Subcutaneous adipose tissue (tissue), 4 donors: Measurements from ENCODE around the gene SLIT3. TPM values are rescaled to one million over a fixed set of nuclear protein-coding genes. Genes with fewer than 3 reads are reported as not detected.

Experiments used
- total RNA-seq, 4 donors: library from RNA; depleted of rRNA; stranded (reverse); fragments of >200 nt; gene quantifications; one replicate each; pipeline ENCODE4 v1.1.0, GENCODE V29; 2016
- TF ChIP-seq, protein P1 (sequence below): fragments of 450-650 bp; IDR thresholded peaks from one replicate; pipeline ENCODE4 v1.5.1; 2016; ENCODE audit warnings: low read depth, mild to moderate bottlenecking, control low read depth, antibody characterized with exemption, moderate library complexity

SLIT3 gene
- total RNA-seq, 4 donors from 2014 or later: 48.1 to 163 (median 83.2) TPM

DNA sequence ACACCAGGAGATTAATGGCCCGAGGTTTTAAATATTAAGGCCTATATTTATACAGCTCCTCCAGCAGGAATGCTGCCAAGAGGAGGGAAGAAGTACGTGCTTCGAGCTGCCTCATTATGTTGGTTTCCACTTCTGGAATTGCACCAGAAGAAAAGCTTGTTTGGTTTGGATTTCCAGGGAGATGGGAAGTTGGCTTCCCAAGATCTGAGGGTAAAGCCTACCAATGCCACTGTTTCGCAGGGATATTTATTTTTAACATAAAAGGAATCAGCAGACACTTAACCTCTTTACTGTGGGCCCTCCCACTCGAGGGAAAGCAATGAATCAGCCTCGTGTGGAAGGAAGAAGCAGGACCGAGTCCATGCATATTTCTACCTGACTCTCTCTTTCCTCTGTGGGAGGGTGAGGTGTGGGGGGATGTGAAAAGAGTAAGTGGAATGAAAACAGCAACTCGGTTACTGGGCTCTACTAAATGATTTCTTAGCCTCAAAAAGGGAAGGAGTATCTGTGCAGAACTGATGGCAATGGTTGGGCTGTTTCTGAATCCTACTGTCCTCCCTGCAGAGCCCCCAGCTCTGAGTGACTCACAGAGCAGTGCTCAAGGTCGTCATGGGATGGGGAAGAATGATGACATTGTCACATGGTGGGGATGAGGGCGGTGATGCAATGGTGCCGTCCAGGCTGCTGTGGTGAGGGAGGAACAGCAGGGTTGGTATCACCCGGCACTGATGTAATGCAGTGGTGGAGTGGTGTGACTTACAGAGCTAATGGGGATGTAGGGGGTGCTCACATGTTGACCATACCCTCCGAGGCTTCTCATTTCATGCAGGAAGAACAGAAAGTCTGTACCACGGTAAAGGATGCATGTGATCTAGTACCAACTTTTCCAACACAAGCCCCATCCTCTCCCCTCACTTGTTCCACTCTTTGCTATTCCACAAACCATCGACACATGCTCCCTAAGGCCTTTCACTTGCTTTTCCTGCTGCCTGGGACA lies 506.8 kb downstream of the SLIT3 start:
- TF ChIP-seq, protein P1, sequence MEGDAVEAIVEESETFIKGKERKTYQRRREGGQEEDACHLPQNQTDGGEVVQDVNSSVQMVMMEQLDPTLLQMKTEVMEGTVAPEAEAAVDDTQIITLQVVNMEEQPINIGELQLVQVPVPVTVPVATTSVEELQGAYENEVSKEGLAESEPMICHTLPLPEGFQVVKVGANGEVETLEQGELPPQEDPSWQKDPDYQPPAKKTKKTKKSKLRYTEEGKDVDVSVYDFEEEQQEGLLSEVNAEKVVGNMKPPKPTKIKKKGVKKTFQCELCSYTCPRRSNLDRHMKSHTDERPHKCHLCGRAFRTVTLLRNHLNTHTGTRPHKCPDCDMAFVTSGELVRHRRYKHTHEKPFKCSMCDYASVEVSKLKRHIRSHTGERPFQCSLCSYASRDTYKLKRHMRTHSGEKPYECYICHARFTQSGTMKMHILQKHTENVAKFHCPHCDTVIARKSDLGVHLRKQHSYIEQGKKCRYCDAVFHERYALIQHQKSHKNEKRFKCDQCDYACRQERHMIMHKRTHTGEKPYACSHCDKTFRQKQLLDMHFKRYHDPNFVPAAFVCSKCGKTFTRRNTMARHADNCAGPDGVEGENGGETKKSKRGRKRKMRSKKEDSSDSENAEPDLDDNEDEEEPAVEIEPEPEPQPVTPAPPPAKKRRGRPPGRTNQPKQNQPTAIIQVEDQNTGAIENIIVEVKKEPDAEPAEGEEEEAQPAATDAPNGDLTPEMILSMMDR: no peak

DNA sequence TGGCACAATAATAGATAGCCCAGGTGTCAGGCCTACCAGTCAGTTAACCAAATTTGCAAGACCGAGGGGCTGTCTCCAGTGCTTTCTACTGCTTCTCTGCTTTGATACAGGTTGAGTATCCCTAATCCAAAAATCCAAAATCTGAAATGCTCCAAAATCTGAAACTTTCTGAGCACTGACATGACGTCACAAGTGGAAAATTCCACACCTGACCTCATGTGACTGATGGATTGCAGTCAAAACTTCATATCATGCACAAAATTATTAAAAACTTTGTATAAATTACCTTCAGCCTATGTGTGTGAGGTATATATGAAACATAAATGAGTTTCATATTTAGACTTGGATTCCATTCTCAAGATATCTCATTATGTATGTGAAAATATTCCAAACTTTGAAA lies 508.3 kb downstream of the SLIT3 start:
- TF ChIP-seq, protein P1: no peak

DNA sequence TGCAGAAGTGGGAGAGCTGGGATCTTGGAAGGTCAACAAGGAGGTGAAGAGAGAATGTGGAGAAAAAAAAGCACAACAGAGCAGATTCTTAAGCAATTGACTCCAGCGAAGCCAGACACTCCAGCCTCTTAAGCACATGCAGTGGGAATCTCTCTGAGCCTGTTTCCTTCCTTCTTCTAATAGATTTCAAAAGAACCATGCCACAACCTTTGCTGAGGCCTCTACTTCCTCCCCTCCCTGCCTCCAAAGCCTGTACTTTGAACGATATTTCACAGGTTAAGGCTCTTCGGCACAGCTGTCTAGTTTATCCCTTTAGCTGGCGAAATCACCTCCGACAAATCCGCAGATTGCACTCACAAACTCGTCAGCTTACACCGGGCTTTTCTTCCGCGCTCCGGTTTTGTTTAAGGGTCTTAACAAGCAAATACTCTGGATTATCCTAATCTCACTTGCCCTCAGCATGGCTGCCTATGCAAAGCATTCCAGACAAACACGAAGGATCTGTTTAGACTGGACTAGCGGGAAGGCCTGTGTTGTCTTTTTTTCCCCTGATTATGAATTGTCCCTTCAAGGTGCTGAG lies 510.2 kb downstream of the SLIT3 start:
- TF ChIP-seq, protein P1: no peak

GRCh38 chr5:168790002-168790635 lies 510.8 kb downstream of the SLIT3 start:
- TF ChIP-seq, protein P1: no peak

DNA sequence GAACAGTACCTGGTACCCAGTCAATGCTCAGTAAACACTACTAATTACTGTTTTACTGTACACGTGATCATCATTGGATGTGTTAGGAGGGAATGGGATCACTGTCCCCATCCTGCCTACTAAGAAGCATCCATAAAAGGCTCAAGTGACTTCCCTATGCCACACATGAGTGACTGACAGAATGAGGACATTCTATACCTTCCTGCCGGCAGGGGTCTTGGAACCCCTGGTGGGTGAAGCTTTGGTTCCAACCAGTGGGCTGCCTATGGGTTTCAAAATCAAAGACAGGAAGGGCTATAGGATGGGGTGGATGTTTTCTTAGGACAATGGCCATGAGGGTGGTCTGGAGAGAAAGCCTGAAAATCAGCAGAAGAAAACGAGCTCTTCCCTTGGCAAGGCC lies 512.2 kb downstream of the SLIT3 start:
- TF ChIP-seq, protein P1: no peak

GRCh38 chr5:168788107-168788506 lies 512.8 kb downstream of the SLIT3 start:
- TF ChIP-seq, protein P1: no peak

GRCh38 chr5:168786147-168786546 lies 514.8 kb downstream of the SLIT3 start:
- TF ChIP-seq, protein P1: no peak
